ENCODE measurements around the gene TMEM184C. TPM values are rescaled to one million over a fixed set of nuclear protein-coding genes. Genes with fewer than 3 reads are reported as not detected.

TMEM184C gene
- total RNA-seq, 4 donors from 2014 or later, result 15.6 to 30.9 (median 20.7) TPM

GRCh38 chr4:147587041-147587440, 30.2 kb upstream of the TMEM184C start:
- intact Hi-C loops (cut with DNase I; ENCODE audit: low total_unique reads) (no loop called here), in situ Hi-C loops (cut with MboI; ENCODE audit: low sequenced_read_pairs in 4 of 4) (loop anchor here in 3 of 4 donors (25.0 kb wide), 3 partner anchors 425 to 575 kb away; no protein-coding TSS in a partner anchor)
- H3K9me3 ChIP-seq, result no peaks in the 10 kb centered on the region
- ATAC-seq, result no peak
- no peak for TF ChIP-seq CTCF (IDR thresholded peaks at IDR 0.05 in 4 of 5, conservative IDR thresholded peaks at IDR 0.05 in 1 of 5)
- TF ChIP-seq POLR2A (IDR thresholded peaks at IDR 0.05), result no peak
- no peak overlapping the region for H3K4me3 ChIP-seq
- H3K4me1 ChIP-seq, result no peaks in the 10 kb centered on the region
- H3K27me3 ChIP-seq, result no peaks in the 10 kb centered on the region
- no peaks in the 10 kb centered on the region for H3K36me3 ChIP-seq
- no peak for DNase-seq
- H3K27ac ChIP-seq, result no peak overlapping the region

- peak overlapping the region in 3 of 4 donors; percentile 13 to 22 (median 15) for H3K27ac ChIP-seq
- in situ Hi-C loops (cut with MboI; ENCODE audit: low sequenced_read_pairs in 4 of 4), result loop anchor here in 3 of 4 donors (25.0 kb wide), 3 partner anchors 427 to 577 kb away; no protein-coding TSS in a partner anchor
- DNase-seq (no peak), ATAC-seq (no peak)
- no peaks in the 10 kb centered on the region for H3K4me1 ChIP-seq
- H3K9me3 ChIP-seq, result no peaks in the 10 kb centered on the region
- no peaks in the 10 kb centered on the region for H3K36me3 ChIP-seq
- TF ChIP-seq POLR2A (IDR thresholded peaks at IDR 0.05) (no peak), CTCF (IDR thresholded peaks at IDR 0.05 in 4 of 5, conservative IDR thresholded peaks at IDR 0.05 in 1 of 5) (no peak)
- intact Hi-C loops (cut with DNase I; ENCODE audit: low total_unique reads), result no loop called here
- no peak overlapping the region for H3K4me3 ChIP-seq
- no peaks in the 10 kb centered on the region for H3K27me3 ChIP-seq
These were observed 27.6 kb upstream of the TMEM184C start for GRCh38 chr4:147589586-147589985.

- Histone ChIP-seq H3K4me3 (no peak overlapping the region), H3K27me3 (no peaks in the 10 kb centered on the region), H3K9me3 (no peaks in the 10 kb centered on the region), H3K27ac (peak overlapping the region in 1 of 4 donors; percentile 22), H3K4me1 (no peaks in the 10 kb centered on the region), H3K36me3 (no peaks in the 10 kb centered on the region)
- in situ Hi-C loops (cut with MboI; ENCODE audit: low sequenced_read_pairs in 4 of 4) (loop anchor here in 3 of 4 donors (25.0 kb wide), 3 partner anchors 428 to 578 kb away; no protein-coding TSS in a partner anchor), intact Hi-C loops (cut with DNase I; ENCODE audit: low total_unique reads) (loop anchor here (10.0 kb wide), 2 partner anchors 426 to 476 kb away; no protein-coding TSS in a partner anchor)
- ATAC-seq, result no peak
- TF ChIP-seq POLR2A (IDR thresholded peaks at IDR 0.05) (no peak), CTCF (IDR thresholded peaks at IDR 0.05 in 4 of 5, conservative IDR thresholded peaks at IDR 0.05 in 1 of 5) (peak; percentile 29 to 55 (median 48))
- no peak for DNase-seq
These were observed 26.8 kb upstream of the TMEM184C start for GRCh38 chr4:147590249-147590920.

- in situ Hi-C loops (cut with MboI; ENCODE audit: low sequenced_read_pairs in 4 of 4) (loop anchor here in 3 of 4 donors (25.0 kb wide), 3 partner anchors 429 to 579 kb away; no protein-coding TSS in a partner anchor), intact Hi-C loops (cut with DNase I; ENCODE audit: low total_unique reads) (loop anchor here (10.0 kb wide), 2 partner anchors 426 to 476 kb away; no protein-coding TSS in a partner anchor)
- Histone ChIP-seq H3K4me3 (no peak overlapping the region), H3K9me3 (no peaks in the 10 kb centered on the region), H3K27ac (no peak overlapping the region), H3K4me1 (no peaks in the 10 kb centered on the region), H3K27me3 (no peaks in the 10 kb centered on the region), H3K36me3 (no peaks in the 10 kb centered on the region)
- ATAC-seq (no peak), DNase-seq (no peak)
- TF ChIP-seq POLR2A (IDR thresholded peaks at IDR 0.05) (no peak), CTCF (IDR thresholded peaks at IDR 0.05 in 4 of 5, conservative IDR thresholded peaks at IDR 0.05 in 1 of 5) (no peak)
These were observed 26.1 kb upstream of the TMEM184C start for GRCh38 chr4:147591106-147591505.

All from gastrocnemius medialis (tissue), 4 donors.